ENCODE results near the gene FLOT2. TPM values are rescaled to one million over a fixed set of nuclear protein-coding genes. Genes with fewer than 3 reads are reported as not detected.

FLOT2 gene
- total RNA-seq, 4 donors from 2014 or later: 48.1 to 76.1 (median 58.6) TPM

- no peak for TF ChIP-seq CTCF (IDR thresholded peaks at IDR 0.05; ENCODE audit: low read depth)
Measured at GRCh38 chr17:28883967-28884702, 13.4 kb downstream of the FLOT2 start.

- TF ChIP-seq CTCF (IDR thresholded peaks at IDR 0.05; ENCODE audit: low read depth): no peak
Measured at GRCh38 chr17:28882154-28882895, 15.2 kb downstream of the FLOT2 start.

- TF ChIP-seq CTCF (IDR thresholded peaks at IDR 0.05; ENCODE audit: low read depth): no peak
Measured at GRCh38 chr17:28881533-28882056, 15.9 kb downstream of the FLOT2 start.

GRCh38 chr17:28880572-28880945 lies 17.0 kb downstream of the FLOT2 start:
- no peak for TF ChIP-seq CTCF (IDR thresholded peaks at IDR 0.05; ENCODE audit: low read depth)

- no peak for TF ChIP-seq CTCF (IDR thresholded peaks at IDR 0.05; ENCODE audit: low read depth)
Measured at GRCh38 chr17:28879886-28880571, 17.5 kb downstream of the FLOT2 start.

- TF ChIP-seq CTCF (IDR thresholded peaks at IDR 0.05; ENCODE audit: low read depth): no peak
Measured at GRCh38 chr17:28878981-28879380, 18.6 kb downstream of the FLOT2 start.

All from subcutaneous adipose tissue (tissue), 4 donors.